SK-N-SH treated with all-trans-retinoic acid at 6 μM for 48 hours (cell line): Measurements from ENCODE around the gene MAN1A1.

Source experiments
- PPARA ChIP-seq: fragments of 250-450 bp; sonication (Bioruptor Pico); IDR thresholded peaks from 2 replicates; pipeline ENCODE4 v1.5.0; 2020; ENCODE audit warnings: mild to moderate bottlenecking, borderline replicate concordance
- RARB ChIP-seq: fragments of 250-450 bp; sonication (Bioruptor Pico); IDR thresholded peaks from 2 replicates; pipeline ENCODE4 v1.8.0; 2021; ENCODE audit warnings: mild to moderate bottlenecking, moderate library complexity
- ZC3H10 ChIP-seq: fragments of 250-450 bp; sonication (Bioruptor Pico); IDR thresholded peaks from 2 replicates; pipeline ENCODE4 v1.5.1; 2021; ENCODE audit warnings: mild to moderate bottlenecking, moderate library complexity
- ZFP30 ChIP-seq: fragments of 450-650 bp; formaldehyde crosslinking; IDR thresholded peaks from 2 replicates; pipeline ENCODE4 v1.5.0; 2022; ENCODE audit warnings: mild to moderate bottlenecking, moderate library complexity
- ZNF70 ChIP-seq: fragments of 450-650 bp; formaldehyde crosslinking; IDR thresholded peaks from 2 replicates; pipeline ENCODE4 v1.5.0; 2020; ENCODE audit warnings: mild to moderate bottlenecking, moderate library complexity

- no peak for TF ChIP-seq ZNF70 (CRISPR knock-in tag)
- TF ChIP-seq RARB (CRISPR knock-in tag), result no peak
- no peak for TF ChIP-seq ZFP30 (CRISPR knock-in tag)
- no peak for TF ChIP-seq ZC3H10
- no peak for TF ChIP-seq PPARA (CRISPR knock-in tag)
Observed at GRCh38 chr6:119297049-119297448, 52.5 kb downstream of the MAN1A1 start.
